PC-3 (cell line): ENCODE results near the gene RIPOR2. TPM values are rescaled to one million over a fixed set of nuclear protein-coding genes. Genes with fewer than 3 reads are reported as not detected.

Source experiments
- ATAC-seq: fragments of 200-7000 bp; cut with Tn5 transposase; 2 replicates; pipeline ENCODE4 v1.9.1; 2020; ENCODE audit warnings: mild to moderate bottlenecking, moderate library complexity
- BruUV-seq: library from RNA; stranded (reverse); fragments of 400-500 nt; replicated peaks from 2 replicates; lab custom pipeline; 2021; lab: Mats Ljungman, UMichigan
- CTCF ChIA-PET: fragments of 300-600 bp; sonication (Branson Sonifier 250); formaldehyde crosslinking; loops from one replicate; lab custom pipeline; 2022; ENCODE audit warnings: antibody characterized with exemption; lab: Charles Lee
- POLR2A ChIA-PET: fragments of 300-600 bp; sonication (Branson Sonifier 250); formaldehyde crosslinking; loops from one replicate; lab custom pipeline; 2022; ENCODE audit warnings: antibody characterized with exemption; ENCODE audit not compliant: unreplicated experiment; lab: Charles Lee
- DNase-seq: peaks from one replicate; pipeline ENCODE4 v3.0.0-alpha.2; 2015
- H2AFZ ChIP-seq: fragments of 300-600 bp; sonication (generic); 2 replicates; pipeline ENCODE4 v1.6.0; 2016; ENCODE audit warnings: antibody characterized with exemption, low read length
- H3F3A ChIP-seq: fragments of 300-600 bp; sonication (generic); one replicate; pipeline ENCODE4 v1.6.0; 2017; ENCODE audit warnings: antibody characterized with exemption, low read length, control low read depth, mild to moderate bottlenecking; ENCODE audit not compliant: unreplicated experiment
- H3K27ac ChIP-seq: fragments of 300-600 bp; sonication (generic); 2 replicates; pipeline ENCODE4 v1.5.1; 2016; ENCODE audit warnings: mild to moderate bottlenecking, low read length
- H3K27me3 ChIP-seq: fragments of 300-600 bp; sonication (generic); 2 replicates; pipeline ENCODE4 v1.6.1; 2016; ENCODE audit warnings: low read length, mixed read lengths
- H3K36me3 ChIP-seq: fragments of 300-600 bp; sonication (generic); 2 replicates; pipeline ENCODE4 v1.6.1; 2016; ENCODE audit warnings: low read depth, mixed run types, low read length, mixed read lengths
- H3K4me1 ChIP-seq: fragments of 300-600 bp; sonication (generic); 2 replicates; pipeline ENCODE4 v1.5.1; 2016; ENCODE audit warnings: low read length; ENCODE audit not compliant: insufficient read depth
- H3K4me2 ChIP-seq: fragments of 300-600 bp; sonication (generic); 2 replicates; pipeline ENCODE4 v1.6.0; 2016; ENCODE audit warnings: low read length
- H3K4me3 ChIP-seq: fragments of 300-600 bp; sonication (generic); 2 replicates; pipeline ENCODE4 v1.5.1; 2016; ENCODE audit warnings: mild to moderate bottlenecking, low read length, mixed read lengths
- H3K79me2 ChIP-seq: fragments of 300-600 bp; sonication (generic); 2 replicates; pipeline ENCODE4 v1.6.1; 2017; ENCODE audit warnings: low read length, mixed read lengths
- H3K9ac ChIP-seq: fragments of 300-600 bp; sonication (generic); 2 replicates; pipeline ENCODE4 v1.6.0; 2016; ENCODE audit warnings: mild to moderate bottlenecking, low read length
- H3K9me2 ChIP-seq: fragments of 300-600 bp; sonication (generic); replicated peaks from 2 replicates; pipeline ENCODE4 v1.6.1; 2016; ENCODE audit warnings: mixed run types, low read length, mixed read lengths
- H3K9me3 ChIP-seq: fragments of 300-600 bp; sonication (generic); 2 replicates; pipeline ENCODE4 v1.6.1; 2016; ENCODE audit warnings: low read length, mixed read lengths
- H4K20me1 ChIP-seq: fragments of 300-600 bp; sonication (generic); 2 replicates; pipeline ENCODE4 v1.6.1; 2016; ENCODE audit warnings: low read length, mixed read lengths
- EZH2 ChIP-seq: fragments of 300-600 bp; sonication (generic); IDR thresholded peaks from one replicate; pipeline ENCODE4 v1.6.1; 2017; ENCODE audit warnings: antibody characterized with exemption, mild to moderate bottlenecking, low read length; ENCODE audit not compliant: unreplicated experiment
- EZH2phosphoT487 ChIP-seq: fragments of 300-600 bp; sonication (generic); IDR thresholded peaks from 2 replicates; pipeline ENCODE4 v1.6.1; 2018; ENCODE audit warnings: mild to moderate bottlenecking, antibody characterized with exemption, low read length, borderline replicate concordance
- intact Hi-C: fragments of 100-400 bp; cut with micrococcal nuclease; formaldehyde crosslinking; loops from 2 replicates; pipeline ENCODE4 v1.9.0; 2023
- total RNA-seq: library from RNA; depleted of rRNA; stranded (reverse); fragments of >200 nt; gene quantifications from 2 replicates; pipeline ENCODE4 v1.2.3, GENCODE V29; 2014
- TF ChIP-seq, protein P1 (sequence below): fragments of 300-600 bp; sonication (generic); conservative IDR thresholded peaks from 2 replicates; pipeline ENCODE4 v1.5.1; 2017; ENCODE audit warnings: antibody characterized with exemption, low read depth, mild to moderate bottlenecking, low read length

The RIPOR2 gene
- total RNA-seq, 1 experiment from 2014 or later: 0.44 TPM

- peaks cover 4% of the 10 kb centered on the region for H3F3A ChIP-seq
- POLR2A ChIA-PET: no interaction called here
- peaks cover 22% of the 10 kb centered on the region for H3K4me1 ChIP-seq
- no peaks in the 10 kb centered on the region for H3K79me2 ChIP-seq
- no peaks in the 10 kb centered on the region for H3K9me2 ChIP-seq
- no peak for DNase-seq
- H3K9ac ChIP-seq: no peak overlapping the region
- H3K4me2 ChIP-seq: no peak overlapping the region
- H3K9me3 ChIP-seq: no peaks in the 10 kb centered on the region
- H4K20me1 ChIP-seq: no peaks in the 10 kb centered on the region
- ATAC-seq: no peak
- no peak for TF ChIP-seq EZH2phosphoT487
- TF ChIP-seq, protein P1, sequence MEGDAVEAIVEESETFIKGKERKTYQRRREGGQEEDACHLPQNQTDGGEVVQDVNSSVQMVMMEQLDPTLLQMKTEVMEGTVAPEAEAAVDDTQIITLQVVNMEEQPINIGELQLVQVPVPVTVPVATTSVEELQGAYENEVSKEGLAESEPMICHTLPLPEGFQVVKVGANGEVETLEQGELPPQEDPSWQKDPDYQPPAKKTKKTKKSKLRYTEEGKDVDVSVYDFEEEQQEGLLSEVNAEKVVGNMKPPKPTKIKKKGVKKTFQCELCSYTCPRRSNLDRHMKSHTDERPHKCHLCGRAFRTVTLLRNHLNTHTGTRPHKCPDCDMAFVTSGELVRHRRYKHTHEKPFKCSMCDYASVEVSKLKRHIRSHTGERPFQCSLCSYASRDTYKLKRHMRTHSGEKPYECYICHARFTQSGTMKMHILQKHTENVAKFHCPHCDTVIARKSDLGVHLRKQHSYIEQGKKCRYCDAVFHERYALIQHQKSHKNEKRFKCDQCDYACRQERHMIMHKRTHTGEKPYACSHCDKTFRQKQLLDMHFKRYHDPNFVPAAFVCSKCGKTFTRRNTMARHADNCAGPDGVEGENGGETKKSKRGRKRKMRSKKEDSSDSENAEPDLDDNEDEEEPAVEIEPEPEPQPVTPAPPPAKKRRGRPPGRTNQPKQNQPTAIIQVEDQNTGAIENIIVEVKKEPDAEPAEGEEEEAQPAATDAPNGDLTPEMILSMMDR: no peak
- TF ChIP-seq EZH2: no peak
- CTCF ChIA-PET: no interaction called here
- no peak overlapping the region for H2AFZ ChIP-seq
- no peak overlapping the region for H3K4me3 ChIP-seq
- intact Hi-C loops: no loop called here
- no peak overlapping the region for H3K27ac ChIP-seq
- no peaks in the 10 kb centered on the region for H3K36me3 ChIP-seq
- H3K27me3 ChIP-seq: no peaks in the 10 kb centered on the region
- BruUV-seq: no TSS peak
These were observed 34.7 kb downstream of the RIPOR2 start for GRCh38 chr6:24900917-24901697.

DNA sequence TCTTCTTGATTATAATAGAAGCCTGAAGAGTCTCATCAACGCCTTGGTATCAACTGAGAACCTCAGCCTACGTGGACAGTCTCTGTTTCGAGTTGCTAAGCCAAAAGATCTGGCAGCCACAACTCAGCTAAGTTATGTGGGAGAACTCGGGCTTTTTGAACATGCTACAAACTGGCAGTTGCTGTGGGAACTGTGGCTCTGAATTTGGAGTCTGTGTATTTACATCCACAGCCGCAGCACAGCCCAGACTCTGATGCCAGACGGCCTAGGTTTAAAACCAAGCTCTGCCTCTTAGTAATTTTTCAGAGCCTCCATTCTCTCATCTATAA lies 35.8 kb downstream of the RIPOR2 start:
- ChIA-PET POLR2A (no interaction called here), CTCF (no interaction called here)
- Histone ChIP-seq H3K9me3 (no peaks in the 10 kb centered on the region), H3K4me1 (peaks cover 22% of the 10 kb centered on the region), H3F3A (peaks cover 4% of the 10 kb centered on the region), H3K4me2 (no peak overlapping the region), H3K9ac (no peak overlapping the region), H3K27me3 (no peaks in the 10 kb centered on the region), H3K9me2 (no peaks in the 10 kb centered on the region), H2AFZ (no peak overlapping the region), H3K4me3 (no peak overlapping the region), H3K79me2 (no peaks in the 10 kb centered on the region), H3K36me3 (no peaks in the 10 kb centered on the region), H3K27ac (no peak overlapping the region), H4K20me1 (no peaks in the 10 kb centered on the region)
- ATAC-seq (no peak), DNase-seq (no peak)
- intact Hi-C loops: no loop called here
- TF ChIP-seq EZH2 (no peak), EZH2phosphoT487 (no peak)
- TF ChIP-seq, protein P1: no peak
- BruUV-seq: no TSS peak

DNA sequence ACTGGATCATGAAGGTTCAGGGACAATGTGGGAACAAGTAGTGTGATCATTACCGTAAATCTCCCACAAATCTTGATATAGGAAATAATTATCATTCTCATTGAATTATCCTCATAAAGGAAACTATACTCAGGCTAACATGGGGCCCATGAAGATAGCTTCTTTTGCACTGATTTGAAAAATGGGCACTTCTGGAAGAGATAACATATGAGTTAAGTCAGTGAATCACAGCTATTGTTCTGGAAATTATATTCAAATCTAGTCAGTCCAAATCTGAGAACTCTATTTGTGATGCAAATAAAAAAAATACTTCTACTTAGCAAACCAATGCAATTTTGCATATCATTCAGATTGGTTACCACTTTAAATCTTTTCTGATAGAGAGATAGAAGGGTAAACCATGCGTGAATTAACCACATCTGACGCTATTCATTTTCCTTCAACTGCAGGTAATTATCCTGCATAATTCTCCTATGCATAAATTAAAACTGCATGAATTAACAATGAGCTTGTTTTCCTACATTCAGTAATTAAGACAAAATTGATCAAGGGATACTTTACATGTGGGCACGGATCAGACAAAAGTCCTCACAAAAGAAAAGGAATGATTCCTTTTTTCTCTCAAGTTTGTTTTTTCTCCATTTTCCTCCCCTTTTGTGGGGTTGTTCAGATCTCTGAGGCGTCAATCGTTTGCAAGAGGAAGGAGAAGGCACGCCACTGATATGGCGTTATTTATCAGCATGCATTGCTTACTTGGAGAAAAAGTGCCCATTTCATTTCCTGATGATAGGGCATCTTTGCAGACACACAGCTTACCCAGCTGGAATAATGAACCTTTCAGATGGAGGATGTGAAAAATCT lies 36.4 kb downstream of the RIPOR2 start:
- POLR2A ChIA-PET: no interaction called here
- Histone ChIP-seq H3K4me2 (no peak overlapping the region), H3K4me1 (peaks cover 22% of the 10 kb centered on the region), H3K9me3 (no peaks in the 10 kb centered on the region), H3K4me3 (no peak overlapping the region), H2AFZ (no peak overlapping the region), H4K20me1 (no peaks in the 10 kb centered on the region), H3K79me2 (no peaks in the 10 kb centered on the region), H3K9ac (no peak overlapping the region), H3F3A (peaks cover 4% of the 10 kb centered on the region), H3K27me3 (no peaks in the 10 kb centered on the region), H3K9me2 (no peaks in the 10 kb centered on the region), H3K36me3 (no peaks in the 10 kb centered on the region), H3K27ac (no peak overlapping the region)
- ATAC-seq (no peak), DNase-seq (no peak)
- intact Hi-C loops: no loop called here
- TF ChIP-seq EZH2phosphoT487 (no peak), EZH2 (no peak)
- TF ChIP-seq, protein P1: no peak
- CTCF ChIA-PET: no interaction called here
- no TSS peak for BruUV-seq
